ENCODE results near the gene PTPRD. TPM values are rescaled to one million over a fixed set of nuclear protein-coding genes. Genes with fewer than 3 reads are reported as not detected.

Gene PTPRD
- total RNA-seq, 1 experiment from 2014 or later: 0.02 TPM

GRCh38 chr9:8696516-8696915 is 1916.3 kb downstream of the PTPRD start:
- H4K20me1 ChIP-seq (ENCODE audit: insufficient read depth): no peaks in the 10 kb centered on the region
- no peak overlapping the region for H3K9ac ChIP-seq (ENCODE audit: low read length)
- H3K27me3 ChIP-seq (ENCODE audit: insufficient read depth, low read length): no peaks in the 10 kb centered on the region
- H2AFZ ChIP-seq (ENCODE audit: low read depth, low read length, poor library complexity, severe bottlenecking): no peak overlapping the region
- no peak for TF ChIP-seq POLR2A (IDR thresholded peaks at IDR 0.05; ENCODE audit: borderline replicate concordance, extremely low read depth, insufficient read depth, insufficient read length)
- no peak for TF ChIP-seq YY1 (IDR thresholded peaks at IDR 0.05; ENCODE audit: extremely low read depth, insufficient replicate concordance, low read depth, low read length)
- TF ChIP-seq CTCF (IDR thresholded peaks at IDR 0.05 in 2 of 3, conservative IDR thresholded peaks at IDR 0.05 in 1 of 3; ENCODE audit: borderline replicate concordance in 1 of 3, insufficient read depth in 1 of 3, low read depth in 2 of 3, low read length in 2 of 3): no peak
- no peak for TF ChIP-seq EGR1 (IDR thresholded peaks at IDR 0.05; ENCODE audit: low read depth)
- no peak for TF ChIP-seq CEBPB (IDR thresholded peaks at IDR 0.05; ENCODE audit: low read depth)
- TF ChIP-seq ZNF274 (IDR thresholded peaks at IDR 0.05; ENCODE audit: low read depth, low read length): no peak
- TF ChIP-seq POLR2AphosphoS5 (IDR thresholded peaks at IDR 0.05; ENCODE audit: low read depth, low read length): no peak
- TF ChIP-seq EZH2phosphoT487 (IDR thresholded peaks at IDR 0.05; ENCODE audit: borderline replicate concordance): no peak
- no peak for TF ChIP-seq MAX (IDR thresholded peaks at IDR 0.05)
- no peak for TF ChIP-seq RAD21 (IDR thresholded peaks at IDR 0.05; ENCODE audit: low read depth)
- no peak for DNase-seq (ENCODE audit: low read depth, low spot score)
- no peaks in the 10 kb centered on the region for H3K4me1 ChIP-seq (ENCODE audit: control insufficient read depth in 1 of 2, insufficient read depth in 2 of 2, low read length in 2 of 2)
- POLR2A ChIA-PET: no interaction called here
- ATAC-seq: no peak
- H3K4me3 ChIP-seq (replicated peaks in 1 of 2; ENCODE audit: low read depth in 1 of 2, low read length in 2 of 2): no peak overlapping the region
- RAD21 ChIA-PET (ENCODE audit: low non-redundant PET in 1 of 2, low total read pairs in 2 of 2, uncharacterized antibody in 2 of 2, unreplicated experiment in 2 of 2): no interaction called here
- H3K9me2 ChIP-seq (ENCODE audit: insufficient read depth): no peaks in the 10 kb centered on the region
- BruUV-seq (replicated peaks): no TSS peak
- intact Hi-C loops (cut with micrococcal nuclease): no loop called here
- no peak overlapping the region for H3K4me2 ChIP-seq (ENCODE audit: low read length)
- peaks cover 11 to 15% of the 10 kb centered on the region in 2 experiments; a peak in 2 of 4 replicates for H3K9me3 ChIP-seq (ENCODE audit: control insufficient read depth in 1 of 2, insufficient read depth in 1 of 2, low read depth in 1 of 2, low read length in 2 of 2)
- CTCF ChIA-PET: no interaction called here
- no peak overlapping the region for H3K27ac ChIP-seq (ENCODE audit: low read depth, low read length)
- no peaks in the 10 kb centered on the region for H3K36me3 ChIP-seq (ENCODE audit: control insufficient read depth in 1 of 2, insufficient read depth in 2 of 2, low read length in 2 of 2)
- H3K79me2 ChIP-seq (ENCODE audit: insufficient read depth, low read length): no peaks in the 10 kb centered on the region
